OCI-LY1 (cell line): Measurements from ENCODE around the gene ERICH6.
A peak's percentile ranks its signal among the peaks of the same experiment; 100 is the strongest.

ENCODE experiments used
- H2AFZ ChIP-seq: fragments of 200-600 bp; sonication (generic), shearing (Covaris generic); 2 replicates; pipeline ENCODE4 v1.6.0; 2014; ENCODE audit warnings: antibody characterized with exemption, mild to moderate bottlenecking, low read length
- H3F3A ChIP-seq: fragments of 200-600 bp; sonication (generic), shearing (Covaris generic); 2 replicates; pipeline ENCODE4 v1.6.0; 2014; ENCODE audit warnings: mild to moderate bottlenecking, antibody characterized with exemption, low read length, moderate library complexity; ENCODE audit not compliant: insufficient read depth
- H3K27ac ChIP-seq: fragments of 200-600 bp; sonication (generic); 2 replicates; pipeline ENCODE4 v1.5.1; 2014; ENCODE audit warnings: low read length, mixed run types, mild to moderate bottlenecking, low read depth; ENCODE audit not compliant: poor library complexity, severe bottlenecking
- H3K27me3 ChIP-seq: fragments of 200-600 bp; sonication (generic); 2 replicates; pipeline ENCODE4 v1.6.0; 2014; ENCODE audit warnings: antibody characterized with exemption, mild to moderate bottlenecking, low read length, moderate library complexity; ENCODE audit not compliant: insufficient read depth
- H3K36me3 ChIP-seq: fragments of 200-600 bp; sonication (generic); 2 replicates; pipeline ENCODE4 v1.6.1; 2014; ENCODE audit warnings: mild to moderate bottlenecking, antibody characterized with exemption, low read length, moderate library complexity, mixed read lengths; ENCODE audit not compliant: insufficient read depth
- H3K4me1 ChIP-seq: fragments of 200-600 bp; sonication (generic); 2 replicates; pipeline ENCODE4 v1.5.1; 2014; ENCODE audit warnings: mild to moderate bottlenecking, low read length, moderate library complexity; ENCODE audit not compliant: insufficient read depth, severe bottlenecking
- H3K4me2 ChIP-seq: fragments of 200-600 bp; sonication (generic), shearing (Covaris generic); 2 replicates; pipeline ENCODE4 v1.6.1; 2014; ENCODE audit warnings: low read length
- H3K4me3 ChIP-seq: fragments of 200-600 bp; sonication (generic); 2 replicates; pipeline ENCODE4 v1.5.1; 2014; ENCODE audit warnings: low read length, low read depth, mild to moderate bottlenecking, mixed read lengths; ENCODE audit not compliant: poor library complexity, severe bottlenecking
- H3K79me2 ChIP-seq: fragments of 200-600 bp; shearing (Covaris generic); 2 replicates; pipeline ENCODE4 v1.6.1; 2016; ENCODE audit warnings: mixed run types, low read length, mixed read lengths; ENCODE audit not compliant: insufficient read depth
- H3K9ac ChIP-seq: fragments of 200-600 bp; sonication (generic), shearing (Covaris generic); 2 replicates; pipeline ENCODE4 v1.6.1; 2014; ENCODE audit warnings: mild to moderate bottlenecking, low read length, mixed read lengths
- H3K9me2 ChIP-seq: fragments of 200-600 bp; sonication (generic), shearing (Covaris generic); 2 replicates; pipeline ENCODE4 v1.6.1; 2014; ENCODE audit warnings: low read depth, mild to moderate bottlenecking, low read length, mixed read lengths
- H3K9me3 ChIP-seq: fragments of 200-600 bp; shearing (Covaris generic); 2 replicates; pipeline ENCODE4 v1.6.1; 2014; ENCODE audit warnings: low read length, mixed read lengths
- H4K20me1 ChIP-seq: fragments of 200-600 bp; sonication (generic), shearing (Covaris generic); 2 replicates; pipeline ENCODE4 v1.6.0; 2016; ENCODE audit warnings: mild to moderate bottlenecking, low read length; ENCODE audit not compliant: insufficient read depth
- CTCF ChIP-seq: fragments of 200-600 bp; sonication (generic), shearing (Covaris generic); IDR thresholded peaks from 2 replicates; pipeline ENCODE4 v1.5.1; 2017; ENCODE audit warnings: mild to moderate bottlenecking, antibody characterized with exemption, low read length, moderate library complexity, mixed read lengths
- EZH2 ChIP-seq: fragments of 200-600 bp; sonication (generic), shearing (Covaris generic); IDR thresholded peaks from 2 replicates; pipeline ENCODE4 v1.8.0; 2017; ENCODE audit warnings: borderline replicate concordance, mixed run types, mild to moderate bottlenecking, antibody characterized with exemption, low read length, moderate library complexity, mixed read lengths

The ERICH6 gene

GRCh38 chr3:150720444-150720843 lies 16.7 kb upstream of the ERICH6 start:
- no peak for TF ChIP-seq CTCF
- TF ChIP-seq EZH2 = no peak

GRCh38 chr3:150710097-150710496 lies 6.4 kb upstream of the ERICH6 start:
- Histone ChIP-seq H3K27ac (no peak overlapping the region), H3K4me3 (no peak overlapping the region), H3K4me1 (peaks cover 7% of the 10 kb centered on the region), H3K9me2 (no peaks in the 10 kb centered on the region), H3K36me3 (peaks cover 51% of the 10 kb centered on the region), H3F3A (no peaks in the 10 kb centered on the region), H3K27me3 (no peaks in the 10 kb centered on the region), H3K79me2 (no peaks in the 10 kb centered on the region), H3K9ac (no peak overlapping the region), H3K4me2 (no peak overlapping the region), H4K20me1 (no peaks in the 10 kb centered on the region), H3K9me3 (peaks cover 10% of the 10 kb centered on the region), H2AFZ (no peak overlapping the region)
- TF ChIP-seq CTCF (no peak), EZH2 (no peak)

More at GRCh38 chr3:150720444-150720843, 16.7 kb upstream of the ERICH6 start:
- no peak overlapping the region for H3K27ac ChIP-seq
- H2AFZ ChIP-seq = no peak overlapping the region
- H3K9ac ChIP-seq = no peak overlapping the region
- H4K20me1 ChIP-seq = no peaks in the 10 kb centered on the region
- peaks cover 22% of the 10 kb centered on the region for H3K4me1 ChIP-seq
- H3K9me3 ChIP-seq = no peaks in the 10 kb centered on the region
- no peak overlapping the region for H3K4me3 ChIP-seq
- H3K27me3 ChIP-seq = no peaks in the 10 kb centered on the region
- no peaks in the 10 kb centered on the region for H3K9me2 ChIP-seq
- H3K4me2 ChIP-seq = no peak overlapping the region
- no peaks in the 10 kb centered on the region for H3K36me3 ChIP-seq
- no peaks in the 10 kb centered on the region for H3F3A ChIP-seq
- no peaks in the 10 kb centered on the region for H3K79me2 ChIP-seq

- Histone ChIP-seq H3K9me3 (peaks cover 7% of the 10 kb centered on the region), H3K27ac (peak overlapping the region; percentile 54), H4K20me1 (no peaks in the 10 kb centered on the region), H3K79me2 (no peaks in the 10 kb centered on the region), H2AFZ (peak overlapping the region; percentile 83), H3K36me3 (peaks cover 15% of the 10 kb centered on the region; the same call in 1 of the 2 replicates), H3F3A (no peaks in the 10 kb centered on the region), H3K4me3 (peak overlapping the region; percentile 71), H3K4me2 (peak overlapping the region; percentile 94), H3K9me2 (no peaks in the 10 kb centered on the region), H3K4me1 (peaks cover 23% of the 10 kb centered on the region), H3K9ac (peak overlapping the region; percentile 72), H3K27me3 (no peaks in the 10 kb centered on the region)
- TF ChIP-seq CTCF = no peak
- TF ChIP-seq EZH2 = no peak
Observed at GRCh38 chr3:150703299-150703755, 393 bp downstream of the ERICH6 start.
